ENCODE measurements around the gene TTLL3.
"Not testable (repeated sequence)": the region's sequence is repeated elsewhere in the genome, so short reads cannot be mapped to it uniquely, and the experiment has no call there.

The TTLL3 gene

GRCh38 chr3:9843715-9844438 is 33.8 kb downstream of the TTLL3 start, which contains the start of gene RPUSD3:
Gene RPUSD3 (minus strand): TSS chr3:9844008. CDS start chr3:9843990, 18 bp downstream.
- peak; percentile 98 for DNase-seq

- no peak for DNase-seq
Observed at GRCh38 chr3:9846231-9846630, 36.2 kb downstream of the TTLL3 start.

- DNase-seq = no peak
Observed at GRCh38 chr3:9846931-9847488, 36.9 kb downstream of the TTLL3 start.

- not testable (repeated sequence) for DNase-seq
Observed at GRCh38 chr3:9847870-9848269, 37.8 kb downstream of the TTLL3 start.

GRCh38 chr3:9848860-9849259 is 38.8 kb downstream of the TTLL3 start:
- DNase-seq = not testable (repeated sequence)

- DNase-seq = not testable (repeated sequence)
Observed at GRCh38 chr3:9851383-9851782, 41.3 kb downstream of the TTLL3 start.

- not testable (repeated sequence) for DNase-seq
Observed at GRCh38 chr3:9851926-9852325, 41.9 kb downstream of the TTLL3 start.

GRCh38 chr3:9852528-9852927 is 42.5 kb downstream of the TTLL3 start:
- DNase-seq = no peak

- DNase-seq = not testable (repeated sequence)
Observed at GRCh38 chr3:9854291-9854940, 44.4 kb downstream of the TTLL3 start.

GRCh38 chr3:9855594-9855993 is 45.5 kb downstream of the TTLL3 start:
- no peak for DNase-seq

- DNase-seq = no peak
Observed at GRCh38 chr3:9859530-9860025, 49.5 kb downstream of the TTLL3 start.

GRCh38 chr3:9861201-9861600 is 51.1 kb downstream of the TTLL3 start:
- no peak for DNase-seq

GRCh38 chr3:9861626-9862130 is 51.6 kb downstream of the TTLL3 start:
- no peak for DNase-seq

GRCh38 chr3:9862391-9863057 is 52.5 kb downstream of the TTLL3 start:
- peak; percentile 63 for DNase-seq

GRCh38 chr3:9863058-9863772 is 53.2 kb downstream of the TTLL3 start:
- DNase-seq = no peak

- peak; percentile 73 for DNase-seq
Observed at GRCh38 chr3:9864200-9864927, 54.3 kb downstream of the TTLL3 start.

- not testable (repeated sequence) for DNase-seq
Observed at GRCh38 chr3:9865125-9865637, 55.1 kb downstream of the TTLL3 start.

- no peak for DNase-seq
Observed at GRCh38 chr3:9866639-9867038, 56.6 kb downstream of the TTLL3 start.

GRCh38 chr3:9867106-9867505 is 57.0 kb downstream of the TTLL3 start:
- no peak for DNase-seq

GRCh38 chr3:9869955-9870354 is 59.9 kb downstream of the TTLL3 start:
- DNase-seq = no peak

GRCh38 chr3:9870978-9871377 is 60.9 kb downstream of the TTLL3 start:
- DNase-seq = no peak
